NCI-H748 (cell line): ENCODE data around the gene RNF130.
"Not testable (repeated sequence)": the region's sequence is repeated elsewhere in the genome, so short reads cannot be mapped to it uniquely, and the experiment has no call there.

Source experiments
- DNase-seq: peaks from one replicate; lab custom pipeline; 2025; ENCODE audit not compliant: unreplicated experiment; lab: John Stamatoyannopoulos, UW

RNF130 gene

DNA sequence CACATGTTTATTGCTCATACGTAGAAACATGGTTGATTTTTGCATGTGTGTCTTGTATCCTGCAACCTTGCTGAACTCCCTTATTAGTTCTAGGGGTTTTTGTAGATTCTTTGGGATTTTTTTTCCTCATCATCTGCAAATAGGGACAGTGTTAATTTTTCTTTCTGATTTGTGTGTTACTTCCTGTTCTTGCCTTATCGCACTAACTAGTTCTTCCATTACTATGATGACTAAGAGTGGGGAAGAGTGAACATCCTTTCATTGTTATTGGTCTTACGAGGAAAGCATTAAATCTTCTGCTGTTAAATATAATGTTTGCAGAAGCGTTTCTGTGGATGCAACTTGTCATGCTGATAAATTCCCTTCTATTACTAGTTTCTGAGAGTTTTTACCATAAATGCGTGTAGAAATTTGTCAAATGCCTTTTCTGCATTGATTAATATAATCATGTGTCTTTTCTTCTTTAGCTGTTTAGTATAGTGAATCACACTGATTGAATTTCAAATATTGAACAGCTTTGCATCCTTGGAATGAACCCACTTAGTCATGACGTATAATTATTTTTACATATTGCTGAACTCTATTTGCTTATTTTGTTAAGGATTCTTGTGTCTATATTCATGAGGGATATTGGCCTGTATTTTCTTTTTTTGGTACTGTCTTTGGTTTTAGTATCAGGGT, 32.1 kb upstream of the RNF130 start:
- no peak for DNase-seq

DNA sequence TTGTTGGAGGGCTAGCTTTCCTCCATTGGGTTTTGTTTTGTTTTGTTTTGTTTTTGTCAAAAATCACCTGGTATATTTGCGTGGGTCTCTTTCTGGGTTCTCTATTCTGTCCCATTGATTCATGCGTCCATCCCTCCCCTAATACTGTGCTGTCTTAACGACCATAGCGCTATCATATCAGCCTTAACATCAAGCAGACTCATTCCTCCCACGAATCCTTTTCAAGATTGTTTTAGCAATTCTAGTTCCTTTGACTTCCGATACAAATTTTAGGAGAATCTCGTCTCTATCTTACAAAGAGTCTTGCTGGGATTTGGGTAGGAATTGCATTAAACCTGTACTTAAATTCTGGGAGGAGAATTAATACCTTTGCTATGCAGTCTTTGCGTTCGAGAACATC, 31.1 kb upstream of the RNF130 start:
- DNase-seq: no peak

- DNase-seq: no peak
Measured at GRCh38 chr5:180101451-180102105, 30.0 kb upstream of the RNF130 start.

DNA sequence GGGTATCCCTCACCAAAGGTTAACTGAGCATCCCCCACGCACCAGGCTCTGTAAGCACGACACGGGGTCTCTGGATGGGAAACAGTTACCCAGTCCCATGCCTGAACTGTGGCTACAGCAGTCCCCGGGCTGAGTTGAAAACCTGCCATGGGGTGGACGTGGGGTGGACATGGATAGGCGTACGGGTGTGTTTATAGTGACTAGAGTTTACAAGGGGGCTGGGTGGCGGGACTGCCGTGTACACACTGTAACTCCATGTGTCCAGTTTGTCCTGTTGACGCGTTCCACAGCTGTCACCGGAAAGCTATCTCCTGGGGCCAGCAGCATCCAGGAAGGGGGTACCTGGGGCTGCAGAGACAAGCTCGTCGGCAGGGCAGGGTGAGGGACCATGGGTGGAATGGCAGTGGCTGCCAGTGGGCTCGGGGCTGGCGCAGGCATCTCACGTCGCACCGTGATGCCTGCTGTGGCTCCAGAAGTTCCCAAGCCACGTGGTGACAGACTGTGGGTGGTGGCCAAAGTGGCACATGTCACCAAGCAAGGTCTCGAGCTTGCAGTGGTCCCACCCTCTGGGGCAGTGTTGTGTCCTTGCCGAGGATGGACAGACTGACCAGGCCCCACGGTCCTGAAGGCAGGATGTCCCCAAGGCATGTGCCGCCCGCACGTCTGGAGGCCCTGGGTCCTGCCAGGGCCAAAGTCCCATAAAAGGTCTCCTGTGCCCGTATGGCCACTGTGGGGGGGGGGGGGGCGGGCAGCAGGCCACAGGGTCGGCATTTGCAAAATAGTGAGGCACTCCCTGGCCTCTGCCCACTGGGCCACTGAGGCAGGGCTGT, 29.3 kb upstream of the RNF130 start:
- no peak for DNase-seq

- no peak for DNase-seq
Measured at GRCh38 chr5:180099733-180100611, 28.4 kb upstream of the RNF130 start.

GRCh38 chr5:180098991-180099732, 27.6 kb upstream of the RNF130 start:
- no peak for DNase-seq

GRCh38 chr5:180098526-180098925, 27.0 kb upstream of the RNF130 start:
- DNase-seq: no peak

- DNase-seq: no peak
Measured at GRCh38 chr5:180097926-180098325, 26.4 kb upstream of the RNF130 start.

- DNase-seq: no peak
Measured at GRCh38 chr5:180097163-180097894, 25.8 kb upstream of the RNF130 start.

DNA sequence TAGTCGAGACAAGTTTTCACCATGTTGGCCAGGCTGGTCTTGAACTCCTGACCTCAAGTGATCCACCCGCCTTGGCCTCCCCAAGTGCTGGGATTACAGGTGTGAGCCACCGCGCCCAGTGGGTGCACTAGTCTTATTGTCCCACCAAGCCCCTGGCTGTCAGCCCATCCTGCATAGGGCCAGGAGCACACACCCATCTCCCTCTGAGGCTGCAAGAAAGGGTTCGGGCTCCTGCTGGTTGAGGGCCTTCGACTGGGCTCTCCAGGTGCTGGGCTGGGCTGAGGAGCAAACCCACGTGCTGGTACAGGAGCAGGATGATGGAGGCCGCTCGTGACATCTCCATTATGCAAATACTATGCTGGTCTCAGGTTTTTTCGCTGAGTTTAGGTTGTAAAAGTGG, 25.1 kb upstream of the RNF130 start:
- DNase-seq: no peak

DNA sequence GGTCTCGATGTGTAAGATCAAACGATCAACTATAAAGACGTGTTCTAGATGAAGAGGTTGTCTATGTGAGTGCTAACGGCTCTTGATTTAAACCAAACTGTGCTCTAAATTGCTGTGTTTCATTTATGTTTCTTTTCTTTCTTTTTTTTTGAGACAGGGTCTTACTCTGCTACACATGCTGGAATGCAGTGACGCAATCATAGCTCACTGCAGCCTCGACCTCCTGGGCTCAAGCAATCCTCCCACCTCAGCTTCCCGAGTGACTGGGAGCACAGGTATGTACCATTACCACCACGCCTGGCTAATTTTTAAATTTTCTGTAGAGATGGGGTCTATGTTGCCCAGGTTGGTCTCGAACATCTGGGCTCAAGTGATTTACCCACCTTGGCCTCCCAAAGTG, 24.0 kb upstream of the RNF130 start:
- DNase-seq: no peak

- DNase-seq: no peak
Measured at GRCh38 chr5:180093651-180094382, 22.3 kb upstream of the RNF130 start.

DNA sequence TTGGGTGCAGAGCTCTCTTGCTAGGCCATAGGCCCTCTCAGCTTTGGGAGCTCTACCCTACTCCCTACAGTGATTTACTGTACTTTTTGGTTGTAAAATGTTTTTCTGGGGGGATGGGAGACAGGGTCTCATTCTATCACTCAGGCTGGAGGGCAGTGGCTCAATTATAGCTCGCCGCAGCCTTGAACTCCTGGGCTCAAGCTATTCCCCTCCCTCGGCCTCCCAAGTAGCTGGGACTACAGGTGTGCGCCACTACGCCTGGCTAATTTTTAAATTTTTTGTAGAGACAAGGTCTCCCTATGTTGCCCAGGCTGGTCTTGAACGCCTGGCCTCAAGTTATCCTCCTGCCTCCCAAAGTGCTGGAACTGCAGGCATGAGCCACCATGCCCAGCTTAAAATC, 21.7 kb upstream of the RNF130 start:
- no peak for DNase-seq

DNA sequence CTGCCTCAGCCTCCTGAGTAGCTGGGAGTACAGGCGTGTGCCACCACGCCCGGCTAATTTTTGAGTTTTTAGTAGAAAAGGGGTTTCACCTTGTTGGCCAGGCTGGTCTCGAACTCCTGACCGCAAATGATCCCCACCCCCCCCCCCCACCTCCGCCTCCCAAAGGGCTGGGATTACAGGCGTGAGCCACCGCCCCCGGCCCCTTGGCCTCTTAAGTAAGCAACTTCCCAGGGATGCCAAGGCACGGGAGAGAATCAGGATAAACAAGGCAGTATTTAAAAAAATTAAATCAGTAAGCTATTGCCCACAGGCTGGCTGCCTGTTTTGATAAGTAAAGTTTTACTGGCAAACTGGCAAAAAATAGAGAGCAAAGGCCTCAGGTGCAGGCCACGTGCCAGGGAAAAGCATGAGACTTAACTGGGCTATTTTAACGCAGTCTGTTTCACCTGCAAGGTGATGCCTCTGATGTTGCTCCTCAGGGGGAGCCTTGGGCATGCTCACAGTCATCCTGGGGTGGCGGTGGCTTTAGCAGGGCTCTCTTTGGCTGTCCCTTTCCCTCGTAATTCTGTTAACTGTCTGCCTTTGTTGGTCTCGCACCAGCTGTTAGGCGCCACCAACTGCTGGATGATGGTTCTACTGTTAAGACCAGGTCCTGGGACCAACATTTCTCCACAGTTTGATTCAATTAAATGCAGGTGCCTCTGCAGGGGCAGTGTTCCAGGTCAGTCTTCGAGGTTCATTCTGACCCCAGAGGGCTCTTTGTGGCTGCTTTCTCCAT, 19.4 kb upstream of the RNF130 start:
- peak; percentile 60 for DNase-seq

DNA sequence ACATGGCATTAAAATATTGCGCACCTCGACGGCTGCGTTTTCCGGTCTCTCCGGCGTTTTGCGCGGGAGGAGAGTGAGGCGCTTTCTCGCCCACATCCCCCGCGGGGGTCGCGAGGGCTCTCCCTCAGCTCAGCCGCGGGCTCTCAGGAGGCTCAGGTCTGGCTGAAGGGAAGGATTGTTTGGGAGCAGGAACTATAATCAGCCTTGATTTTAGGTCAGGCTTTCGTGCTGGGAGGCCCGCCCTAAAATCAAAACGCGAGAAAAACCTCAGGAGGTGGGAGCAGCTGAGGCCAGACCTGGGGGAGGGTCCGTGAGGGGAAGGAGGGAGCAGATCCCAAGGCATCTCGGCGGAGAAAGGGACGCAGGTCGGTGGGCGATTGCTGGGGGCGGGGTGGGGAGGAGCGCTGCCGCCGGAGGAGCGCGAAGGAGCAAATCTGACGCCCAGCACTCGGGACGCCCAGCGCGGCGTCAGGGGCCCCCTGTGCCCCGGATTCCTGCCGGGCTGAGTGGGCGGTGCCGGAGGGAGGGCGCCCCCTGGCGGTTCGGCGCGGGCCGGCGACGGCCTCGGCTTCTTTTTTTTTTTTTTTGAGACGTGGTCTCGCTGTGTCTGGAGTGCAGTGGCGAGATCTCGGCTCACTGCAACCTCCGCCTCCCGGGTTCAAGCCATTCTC, 18.7 kb upstream of the RNF130 start:
- peak; percentile 59 for DNase-seq

GRCh38 chr5:180089628-180090027, 18.1 kb upstream of the RNF130 start:
- not testable (repeated sequence) for DNase-seq

DNA sequence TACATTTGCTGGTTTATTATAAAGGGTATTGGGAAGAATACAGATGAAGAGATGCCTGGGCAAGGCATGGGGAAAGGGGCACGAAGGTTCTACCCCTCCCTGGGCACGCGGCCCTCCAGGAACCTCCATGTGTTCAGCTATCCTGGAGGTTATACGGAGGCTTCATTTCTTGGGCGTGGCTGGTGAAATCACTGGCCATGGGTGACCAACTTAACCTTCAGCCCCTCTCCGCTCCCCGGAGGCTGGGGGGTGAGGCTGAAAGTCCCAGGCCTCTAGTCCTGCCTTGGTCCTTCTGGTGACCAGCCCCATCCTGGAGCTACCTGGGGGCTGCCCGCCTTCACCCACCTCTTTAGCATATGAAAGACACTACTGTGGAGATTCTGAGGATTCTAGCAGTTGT, 17.0 kb upstream of the RNF130 start:
- no peak for DNase-seq
